HG02610 (cell line): ENCODE measurements around the gene CFAP46.
"Not testable (repeated sequence)": the region's sequence is repeated elsewhere in the genome, so short reads cannot be mapped to it uniquely, and the experiment has no call there.

Source experiments
- ATAC-seq: cut with Tn5 transposase; IDR thresholded peaks from one replicate; pipeline ENCODE4 v1.9.1; 2021; ENCODE audit warnings: mild to moderate bottlenecking, moderate library complexity; ENCODE audit not compliant: unreplicated experiment

Gene CFAP46

DNA sequence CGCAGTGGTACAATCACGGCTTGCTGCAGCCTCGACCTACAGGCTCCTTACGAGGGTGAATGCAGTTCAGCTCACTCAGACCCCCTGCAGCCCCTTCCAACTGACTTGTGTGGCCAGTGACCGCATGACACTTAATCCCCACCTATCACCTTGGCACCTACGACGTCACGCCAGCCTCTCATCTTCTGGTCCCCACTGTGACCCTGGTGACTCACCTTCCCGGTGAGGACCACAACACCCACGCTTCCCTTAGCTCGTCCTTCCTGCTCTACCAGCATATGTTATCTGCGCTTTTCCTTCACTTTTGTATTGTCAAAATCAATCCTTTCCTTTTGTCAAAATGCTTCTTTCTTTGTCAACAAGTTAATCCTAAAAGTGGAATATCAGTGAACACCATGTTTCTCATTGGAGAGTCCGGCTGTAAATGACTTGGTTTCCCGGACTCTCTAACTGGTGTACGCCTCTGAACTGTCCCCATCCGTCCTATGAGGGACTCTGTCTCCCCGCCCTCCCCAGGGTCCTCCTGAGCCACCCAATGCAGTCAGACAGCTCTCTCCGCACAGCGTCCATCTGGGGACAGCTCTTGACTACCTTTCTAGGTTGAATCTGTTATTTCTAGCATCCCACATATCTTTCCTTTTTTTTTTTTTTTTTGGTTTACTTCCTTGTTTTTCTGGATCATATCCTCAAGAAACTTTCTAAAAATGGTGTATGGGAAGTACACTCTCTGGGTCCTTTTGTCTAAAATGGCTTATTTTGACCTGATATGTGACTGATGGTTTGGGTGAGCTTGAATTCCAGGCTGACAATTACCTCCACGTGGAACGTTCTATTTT, 37.3 kb downstream of the CFAP46 start:
- no peak for ATAC-seq

DNA sequence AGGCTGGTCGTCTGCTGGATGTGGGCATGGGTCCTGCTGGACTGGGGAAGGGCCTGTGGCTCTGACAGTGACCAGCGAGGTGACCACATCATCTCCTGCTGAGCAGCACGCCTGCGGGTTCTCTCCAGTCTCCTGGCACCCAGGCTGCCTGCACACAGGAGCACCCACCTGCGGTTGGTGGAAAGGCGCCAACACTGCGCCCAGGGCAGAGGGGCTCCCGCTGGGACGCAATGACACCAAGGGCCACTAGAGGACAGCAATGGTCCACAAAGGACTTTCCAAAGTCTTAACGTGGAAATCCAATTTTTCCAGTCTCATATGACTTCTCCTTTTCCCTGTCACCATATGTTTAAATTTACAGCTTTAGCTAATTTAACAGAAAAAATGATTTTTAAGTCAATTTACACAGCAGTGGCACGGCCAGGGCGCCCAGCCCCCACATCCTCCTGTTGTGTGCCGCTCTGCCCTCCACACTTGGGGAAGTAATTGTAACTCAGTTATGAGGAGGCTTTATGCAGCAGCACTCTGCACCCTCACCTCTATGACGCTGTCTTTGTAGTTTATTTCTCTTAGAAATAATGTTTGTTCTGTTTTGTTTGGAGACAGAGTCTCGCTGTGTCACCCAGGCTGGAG, 38.1 kb downstream of the CFAP46 start:
- ATAC-seq, result no peak

DNA sequence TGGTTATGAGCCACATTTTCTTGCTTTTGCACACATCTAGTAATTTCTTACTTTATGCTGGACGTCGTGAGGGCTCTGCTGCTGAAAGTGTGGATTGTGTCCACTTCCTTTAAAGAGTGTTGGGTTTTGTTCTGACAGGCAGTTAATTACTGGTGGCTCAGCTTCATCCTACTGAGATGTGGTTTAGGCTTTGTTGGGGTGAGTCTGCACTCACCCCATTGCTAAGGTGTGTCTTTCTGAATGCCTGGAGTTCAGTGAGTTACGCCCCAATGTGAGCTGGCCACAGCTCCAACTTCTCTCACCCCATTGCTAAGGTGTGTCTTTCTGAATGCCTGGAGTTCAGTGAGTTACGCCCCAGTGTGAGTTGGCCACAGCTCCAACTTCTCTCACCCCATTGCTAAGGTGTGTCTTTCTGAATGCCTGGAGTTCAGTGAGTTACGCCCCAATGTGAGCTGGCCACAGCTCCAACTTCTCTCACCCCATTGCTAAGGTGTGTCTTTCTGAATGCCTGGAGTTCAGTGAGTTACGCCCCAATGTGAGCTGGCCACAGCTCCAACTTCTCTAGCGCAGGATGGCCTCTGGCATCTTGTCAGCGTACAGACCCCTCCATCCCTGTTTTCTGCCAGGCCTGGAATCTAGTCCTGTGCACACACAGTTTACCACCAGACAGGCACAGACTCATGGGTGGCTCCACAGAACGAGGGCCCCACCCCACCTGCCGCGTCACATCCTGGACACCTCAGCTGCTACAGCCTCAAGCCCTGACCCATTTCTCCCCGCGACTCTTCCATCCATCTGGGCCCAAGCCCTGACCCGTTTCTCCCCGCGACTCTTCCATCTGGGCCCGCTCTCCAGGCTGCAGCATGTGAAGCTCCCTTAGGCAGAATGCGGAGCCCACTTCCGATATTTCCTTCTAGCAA, 39.5 kb downstream of the CFAP46 start:
- ATAC-seq, result not testable (repeated sequence)

DNA sequence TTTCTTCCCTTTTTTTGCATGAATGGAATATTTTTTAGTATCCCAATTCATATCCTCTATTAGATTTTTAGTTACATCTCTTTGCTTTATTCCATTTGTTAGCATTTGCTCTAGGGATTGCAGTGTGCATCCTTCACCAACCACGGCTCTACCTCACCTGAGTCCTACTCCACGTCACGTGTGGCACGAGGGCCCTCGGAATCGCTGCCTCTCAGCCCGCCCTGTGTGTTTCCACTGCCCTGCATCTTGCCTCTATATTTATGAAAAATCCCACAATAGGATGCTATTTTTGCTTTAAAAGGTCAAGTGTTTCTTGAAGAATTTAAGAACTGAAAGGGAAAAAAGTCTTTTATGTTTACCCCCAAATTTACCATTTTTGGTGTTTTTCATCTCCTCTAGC, 41.0 kb downstream of the CFAP46 start:
- ATAC-seq, result no peak

DNA sequence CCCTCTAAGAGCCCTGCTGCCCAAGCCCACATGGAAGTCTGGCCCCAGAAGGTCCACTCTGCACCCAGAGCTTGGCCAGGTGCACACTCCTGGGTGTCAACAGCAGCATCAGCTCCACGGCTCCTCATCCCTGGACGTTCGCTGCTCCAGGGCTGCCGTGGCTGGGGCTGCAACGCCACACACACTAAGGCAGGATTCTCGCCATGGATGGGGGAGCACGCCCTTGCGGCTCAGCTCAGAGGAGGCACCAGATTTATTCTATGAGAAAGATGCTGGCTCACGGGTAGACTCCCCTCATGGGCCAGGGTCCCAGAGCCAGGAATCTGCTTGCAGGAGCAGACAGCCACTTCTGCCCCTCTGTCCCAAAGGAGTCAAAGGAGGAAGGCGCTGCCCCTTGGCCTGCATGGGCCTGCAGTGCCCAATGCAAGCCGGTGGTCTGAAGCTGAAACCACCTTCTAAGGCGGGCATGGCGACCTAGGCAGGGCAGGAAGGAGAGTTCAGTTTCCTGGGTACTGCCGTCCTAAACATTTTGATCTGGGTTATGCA, 42.1 kb downstream of the CFAP46 start:
- ATAC-seq, result no peak

DNA sequence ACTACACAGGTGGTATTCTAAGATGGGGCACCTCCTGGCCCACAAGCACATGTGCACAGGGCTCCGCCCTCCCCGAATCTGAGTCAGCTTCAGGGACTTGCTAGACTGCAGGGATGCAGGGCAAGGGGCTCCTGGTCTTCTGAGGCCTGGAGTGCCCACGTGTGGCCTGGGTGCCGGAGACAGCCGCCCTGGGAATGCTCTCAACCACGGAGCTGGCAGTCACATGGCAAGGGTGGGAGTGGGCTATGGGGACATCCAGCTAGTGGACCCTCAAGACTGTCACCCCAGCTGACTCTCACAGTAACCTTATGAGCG, 42.7 kb downstream of the CFAP46 start:
- ATAC-seq, result no peak

DNA sequence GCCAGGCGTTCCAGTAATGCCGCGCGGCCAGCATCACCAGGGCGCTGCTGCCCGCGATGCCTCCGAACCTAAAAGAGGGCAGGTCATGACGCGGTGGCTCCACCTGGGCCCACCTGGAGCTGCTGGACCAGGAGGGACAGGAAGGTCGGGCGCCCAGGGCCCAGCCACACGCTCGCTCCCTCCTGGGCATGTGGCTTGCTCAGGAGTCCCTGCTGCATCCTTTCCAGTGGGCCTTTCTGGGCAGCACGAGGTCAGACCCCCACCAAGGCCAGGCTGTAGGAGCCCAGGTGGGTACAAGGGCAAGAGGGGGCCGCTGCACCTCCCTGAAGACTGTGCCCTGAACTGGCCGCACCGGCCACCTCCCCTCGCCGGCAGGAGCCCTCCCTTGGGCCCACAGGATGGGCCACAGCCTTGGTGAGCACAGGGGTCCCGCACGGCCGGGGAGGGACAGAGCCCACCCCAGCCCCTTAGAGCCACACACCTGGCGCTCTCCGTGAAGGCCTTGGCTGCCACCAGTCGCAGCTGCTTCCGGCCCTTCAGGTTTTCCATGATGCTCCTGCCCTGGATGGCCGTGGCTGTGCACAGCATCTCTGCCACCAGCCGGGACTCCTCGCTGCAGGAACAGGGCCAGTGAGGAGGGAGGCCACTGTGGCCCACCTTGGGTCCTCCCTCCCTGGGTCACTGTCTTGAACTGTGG, 43.2 kb downstream of the CFAP46 start:
- no peak for ATAC-seq

DNA sequence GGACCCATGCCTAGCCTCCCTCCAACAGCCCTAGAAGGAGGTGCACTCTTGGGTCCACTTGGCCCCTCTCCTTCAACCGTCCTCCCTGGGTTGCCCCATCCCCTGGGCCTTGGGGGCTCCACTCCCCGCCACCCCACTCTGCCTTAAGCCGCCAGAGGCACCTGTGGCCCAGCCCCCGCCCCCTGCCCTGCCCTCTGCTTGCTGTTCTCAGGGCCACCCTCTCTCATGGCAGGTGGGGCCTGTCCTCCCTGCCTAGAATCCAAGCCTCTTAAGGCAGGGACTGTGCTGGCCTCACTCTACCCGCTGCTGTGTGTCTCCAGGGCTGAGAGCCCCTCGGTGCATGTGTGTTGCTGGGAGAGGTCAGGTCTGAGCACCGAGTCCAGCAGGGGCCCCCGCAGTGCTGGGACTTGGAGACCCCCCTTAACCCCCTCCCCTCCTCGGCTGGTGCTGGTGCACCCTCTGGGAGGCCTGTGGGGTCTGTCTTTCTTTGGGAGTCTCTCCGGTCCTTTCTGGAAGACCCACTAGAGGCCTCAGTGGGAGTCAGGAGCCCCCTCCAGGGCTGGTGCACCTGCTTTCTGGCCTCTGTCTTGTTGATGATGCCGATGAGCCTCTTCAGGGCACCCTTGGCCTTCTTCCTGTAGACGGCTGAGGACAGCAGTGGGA, 43.8 kb downstream of the CFAP46 start:
- no peak for ATAC-seq

DNA sequence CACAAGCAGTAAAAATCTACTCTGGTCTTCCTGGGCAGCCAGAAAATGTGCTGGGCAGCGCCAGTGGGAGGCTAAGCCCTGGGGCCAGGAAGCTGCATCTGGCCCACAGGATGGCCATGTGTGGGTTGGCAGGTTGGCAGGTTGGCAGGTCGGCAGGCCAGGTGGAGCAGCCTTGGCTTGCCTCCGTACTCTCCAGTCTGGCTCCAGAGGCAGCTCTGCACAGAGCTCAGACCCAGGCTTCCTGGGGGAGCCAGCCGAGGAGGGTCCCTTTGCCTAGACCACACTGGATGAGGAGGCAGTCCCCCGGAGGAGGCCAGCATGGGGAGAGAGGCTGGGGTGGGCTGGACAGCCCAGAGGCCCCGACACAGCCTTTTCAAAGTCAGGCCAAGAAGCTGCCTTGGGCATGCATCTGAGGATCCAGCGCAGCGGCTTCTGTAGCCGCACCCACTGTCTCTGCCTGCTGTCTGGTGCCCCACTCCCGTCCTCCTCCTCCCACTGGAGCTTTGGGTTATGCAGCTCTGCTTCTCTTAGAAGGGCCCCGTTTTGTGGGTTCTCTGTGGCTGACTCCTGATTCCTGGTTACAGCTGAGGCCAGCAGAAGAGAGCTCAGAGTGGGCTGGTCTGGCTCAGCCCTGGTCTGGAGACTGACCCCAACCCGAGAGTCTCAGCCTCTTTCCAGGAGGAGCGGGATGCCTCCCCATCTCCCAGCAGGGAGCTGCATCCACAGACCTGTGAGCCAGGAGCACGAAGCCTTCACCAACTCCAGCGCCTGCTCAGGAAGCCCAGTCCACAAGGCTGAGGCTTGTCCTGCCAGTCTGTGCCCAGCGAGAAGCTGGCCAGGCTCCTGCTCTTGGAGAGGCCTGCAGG, 44.6 kb downstream of the CFAP46 start:
- ATAC-seq, result no peak

DNA sequence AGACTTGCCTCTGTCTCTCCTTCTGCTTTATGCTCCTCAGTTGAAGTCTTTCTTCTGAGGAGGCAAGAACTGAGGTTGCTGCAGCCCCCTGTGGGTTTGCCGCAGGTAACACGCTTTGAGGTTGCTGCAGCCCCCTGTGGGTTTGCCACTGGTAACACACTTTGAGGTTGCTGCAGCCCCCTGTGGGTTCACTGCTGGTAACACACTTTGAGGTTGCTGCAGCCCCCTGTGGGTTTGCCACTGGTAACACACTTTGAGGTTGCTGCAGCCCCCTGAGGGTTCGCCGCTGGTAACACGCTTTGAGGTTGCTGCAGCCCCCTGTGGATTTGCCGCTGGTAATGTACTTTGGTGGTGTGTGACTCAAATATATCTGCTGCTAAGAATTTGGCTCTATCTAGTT, 48.6 kb downstream of the CFAP46 start:
- not testable (repeated sequence) for ATAC-seq

DNA sequence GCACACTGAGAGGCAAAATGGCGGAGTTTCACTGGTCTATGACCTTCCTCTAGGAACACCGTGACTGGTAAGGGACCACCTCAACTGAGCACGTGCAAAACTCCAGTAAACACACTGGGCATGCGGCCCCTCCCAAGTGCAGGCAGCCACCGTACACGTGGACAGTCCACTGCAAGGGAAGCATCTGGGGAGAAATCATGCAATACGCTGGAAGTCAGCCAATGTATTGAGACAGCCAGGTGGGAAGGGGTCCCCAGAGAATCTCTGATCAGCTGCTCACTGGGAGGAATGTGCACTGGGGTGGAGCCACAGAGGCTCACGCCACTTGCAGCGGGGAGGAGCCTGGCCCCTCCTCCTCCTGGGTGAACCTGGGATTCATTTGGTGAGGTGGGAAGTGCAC, 49.3 kb downstream of the CFAP46 start:
- no peak for ATAC-seq

DNA sequence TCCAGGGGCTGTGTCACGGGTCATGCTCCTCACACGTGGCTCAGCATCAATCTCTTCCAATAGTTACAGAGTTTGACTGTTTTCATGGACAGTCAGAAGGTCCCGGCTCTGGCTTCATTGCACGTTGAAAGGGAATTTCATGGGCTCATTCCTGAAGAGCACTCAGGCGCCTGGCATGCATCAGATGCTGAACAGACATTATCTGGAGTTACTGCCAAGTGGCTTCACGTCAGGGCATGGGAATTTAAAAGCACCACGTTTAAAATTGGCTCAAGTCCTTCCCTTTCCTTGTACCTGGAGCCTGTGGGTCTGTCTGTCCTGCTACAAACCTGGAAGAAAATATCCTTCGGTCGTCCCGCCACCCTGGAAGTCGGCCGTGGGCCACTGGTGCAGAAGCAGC, 50.4 kb downstream of the CFAP46 start:
- ATAC-seq, result no peak

DNA sequence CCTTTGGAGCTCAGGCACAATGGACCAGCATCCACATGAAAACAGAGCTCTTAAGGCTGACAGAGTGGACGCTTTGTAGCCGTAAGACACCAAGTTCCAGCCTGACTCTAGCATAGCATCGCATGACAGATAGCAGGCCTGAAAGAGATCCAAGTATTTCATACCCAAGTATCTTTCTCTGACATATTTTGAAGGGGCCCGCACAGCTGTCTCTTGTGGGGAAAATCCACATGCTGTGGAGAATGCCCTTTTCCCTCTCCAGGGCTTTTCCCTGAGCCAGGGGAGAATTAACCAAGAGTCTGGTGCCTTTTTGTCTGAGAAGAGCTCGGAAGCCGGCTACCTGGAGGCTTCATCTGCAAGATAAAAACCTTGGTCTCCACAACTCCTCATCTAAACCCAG, 51.0 kb downstream of the CFAP46 start:
- ATAC-seq, result no peak

DNA sequence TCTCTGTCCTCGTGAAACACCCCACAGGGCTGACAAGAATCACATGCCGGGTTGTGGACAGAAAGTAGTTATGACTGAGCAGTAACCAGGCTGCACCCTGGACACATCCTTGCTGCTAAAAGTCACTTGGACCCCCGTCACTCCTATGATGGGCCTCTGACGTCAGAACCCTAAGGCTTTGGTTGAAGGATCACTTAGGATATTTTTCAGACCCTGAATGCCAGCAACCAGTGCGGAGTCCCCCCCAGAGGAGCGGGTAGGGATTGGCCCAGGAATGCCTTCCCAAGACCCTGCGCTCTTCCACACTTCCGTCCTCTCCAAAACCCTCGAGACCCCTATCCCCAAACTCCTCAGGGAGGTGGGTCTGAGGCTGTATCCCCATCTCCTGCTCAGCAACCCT, 52.1 kb downstream of the CFAP46 start:
- ATAC-seq, result no peak

DNA sequence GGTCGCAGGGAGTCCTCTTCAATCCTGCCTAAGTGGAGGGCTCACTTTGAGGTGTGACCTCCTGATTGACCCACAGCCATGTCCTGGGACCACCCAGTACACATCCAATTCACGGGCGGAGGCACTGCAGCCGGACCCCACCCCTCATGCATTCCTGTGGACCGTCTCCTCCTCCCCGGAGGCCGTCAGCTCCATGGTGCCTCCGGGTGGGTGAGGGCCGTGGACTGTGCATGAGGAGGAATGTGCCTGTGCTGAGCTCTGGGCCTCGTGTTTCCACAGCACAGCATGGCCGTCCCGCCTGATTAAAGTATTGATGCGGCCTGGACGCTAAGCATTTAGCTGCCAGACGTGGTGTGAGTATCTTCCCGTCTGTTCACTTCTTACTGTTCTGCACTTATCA, 52.8 kb downstream of the CFAP46 start:
- ATAC-seq, result no peak

DNA sequence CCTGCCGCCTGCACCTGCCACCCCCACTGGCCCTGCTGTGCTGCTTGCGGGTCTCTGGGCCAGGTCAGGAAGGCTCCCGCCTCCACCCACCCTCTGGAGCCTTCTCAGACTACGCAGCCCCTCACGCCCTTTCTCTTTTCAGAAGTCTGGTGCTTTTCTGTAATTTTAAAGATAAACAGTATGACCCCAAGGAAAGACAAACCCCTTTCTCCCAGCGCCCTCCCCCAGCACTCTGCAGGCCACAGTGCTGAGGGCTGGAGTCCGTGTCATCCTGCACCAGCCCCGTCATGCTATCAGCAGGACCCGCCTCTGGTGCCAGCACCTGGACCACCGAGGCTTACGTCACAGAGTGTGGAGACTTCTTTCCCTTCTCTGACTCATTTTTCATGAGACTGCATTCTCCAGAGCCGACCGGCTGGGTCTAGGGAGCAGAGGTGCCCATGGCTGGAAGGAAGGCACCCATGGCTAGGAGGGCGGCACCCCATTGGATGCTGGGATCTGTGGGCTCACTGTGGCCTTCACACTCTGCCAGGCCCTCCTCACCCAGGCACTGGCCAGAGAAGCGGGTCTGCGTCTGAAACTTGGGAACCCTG, 53.4 kb downstream of the CFAP46 start:
- no peak for ATAC-seq

DNA sequence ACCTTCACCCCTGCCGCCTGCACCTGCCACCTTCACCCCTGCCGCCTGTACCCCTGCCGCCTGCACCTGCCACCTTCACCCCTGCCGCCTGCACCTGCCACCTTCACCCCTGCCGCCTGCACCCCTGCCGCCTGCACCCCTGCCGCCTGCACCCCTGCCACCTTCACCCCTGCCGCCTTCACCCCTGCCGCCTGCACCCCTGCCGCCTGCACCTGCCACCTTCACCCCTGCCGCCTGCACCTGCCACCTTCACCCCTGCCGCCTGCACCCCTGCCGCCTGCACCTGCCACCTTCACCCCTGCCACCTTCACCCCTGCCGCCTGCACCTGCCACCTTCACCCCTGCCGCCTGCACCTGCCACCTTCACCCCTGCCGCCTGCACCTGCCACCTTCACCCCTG, 53.9 kb downstream of the CFAP46 start:
- ATAC-seq, result not testable (repeated sequence)

DNA sequence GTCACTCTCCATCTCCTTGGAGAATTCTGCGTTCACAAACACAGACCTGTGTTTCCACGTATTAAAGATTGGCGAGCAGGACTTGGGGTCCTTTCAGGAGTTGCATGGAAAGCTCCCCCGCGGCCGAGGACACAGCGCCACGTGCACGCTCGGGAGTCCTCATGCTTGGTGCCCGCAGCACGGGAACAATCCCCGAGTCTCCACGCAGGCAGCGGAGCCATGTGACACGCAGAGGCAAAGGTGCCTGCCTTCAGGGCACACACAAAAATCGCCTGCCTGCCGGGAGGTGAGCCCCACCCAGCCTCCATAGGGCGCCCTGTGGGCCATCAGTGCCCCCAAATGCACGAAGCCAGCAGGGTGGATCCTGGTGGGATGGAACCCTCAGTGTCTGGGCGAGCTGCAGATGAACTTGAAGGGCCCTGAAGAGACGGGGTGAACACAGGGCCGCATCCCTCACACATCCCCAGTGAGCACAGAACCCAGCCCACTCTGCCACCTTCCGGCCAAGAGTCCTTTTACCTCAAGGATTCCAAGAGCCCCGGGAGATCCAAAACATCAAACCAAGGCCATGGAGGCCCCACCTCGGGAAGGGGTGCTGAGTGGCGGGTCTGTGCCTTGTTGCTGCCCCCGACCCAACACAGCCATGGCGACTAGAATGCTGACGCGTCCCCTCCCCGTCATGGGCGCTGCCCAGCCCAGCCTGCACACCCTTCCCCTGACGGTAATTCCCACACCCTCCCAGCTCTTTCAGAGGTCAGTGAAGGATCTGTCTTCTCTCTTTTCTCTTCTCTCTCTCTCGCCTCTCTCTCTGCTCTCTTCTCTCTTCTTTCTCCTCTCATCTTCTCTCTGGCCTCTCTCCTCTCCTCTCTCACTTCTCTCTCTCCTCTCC, 55.9 kb downstream of the CFAP46 start:
- ATAC-seq, result no peak
